Gastrocnemius medialis (tissue), 4 donors: Measurements from ENCODE around the gene KLHDC7A.

Source experiments
- CTCF ChIP-seq, 5 experiments: fragments of 450-650 bp in 3 of 5; fragments of 200-600 bp in 2 of 5; sonication (generic) in 2 of 5; IDR thresholded peaks in 4 of 5; conservative IDR thresholded peaks in 1 of 5; 1 replicate in 4 of 5; 2 replicates in 1 of 5; pipeline ENCODE4 v1.5.1; 2016 to 2019; ENCODE audit warnings: antibody characterized with exemption in 5 of 5, mild to moderate bottlenecking in 3 of 5, moderate library complexity in 3 of 5
- POLR2A ChIP-seq, 2 donors: fragments of 450-650 bp; IDR thresholded peaks; one replicate each; pipeline ENCODE4 v1.6.1; 2017; ENCODE audit warnings: antibody characterized with exemption in 2 of 2, mild to moderate bottlenecking in 2 of 2, moderate library complexity in 2 of 2

GRCh38 chr1:18531503-18531845, 50.7 kb downstream of the KLHDC7A start:
- TF ChIP-seq CTCF (IDR thresholded peaks at IDR 0.05 in 4 of 5, conservative IDR thresholded peaks at IDR 0.05 in 1 of 5) (no peak), POLR2A (IDR thresholded peaks at IDR 0.05) (no peak)
